CD4-positive, CD25-positive, alpha-beta regulatory T cell (primary cell): ENCODE data around the gene TOLLIP. TPM values are rescaled to one million over a fixed set of nuclear protein-coding genes. Genes with fewer than 3 reads are reported as not detected.
A peak's percentile ranks its signal among the peaks of the same experiment; 100 is the strongest.
"Not testable (repeated sequence)": the region's sequence is repeated elsewhere in the genome, so short reads cannot be mapped to it uniquely, and the experiment has no call there.

Experiments
- ATAC-seq, 2 donors: fragments of 150-1000 bp; cut with Tn5 transposase; one replicate each; pipeline ENCODE4 v1.10.0; 2021; ENCODE audit warnings: low read depth in 2 of 2, moderate number of reproducible peaks in 2 of 2, moderate library complexity in 1 of 2
- DNase-seq, 3 donors: peaks; one replicate each; pipeline versions ENCODE4 v3.0.0 to v3.0.0-alpha.2; 2012 to 2022; ENCODE audit warnings: mixed read lengths in 1 of 3
- H3K27ac ChIP-seq: one replicate; pipeline ENCODE4 v1.7.0; 2013; ENCODE audit warnings: mild to moderate bottlenecking, low read length; ENCODE audit not compliant: insufficient read depth, poor library complexity, severe bottlenecking
- H3K27me3 ChIP-seq: one replicate; pipeline ENCODE4 v1.7.0; 2013; ENCODE audit warnings: low read length; ENCODE audit not compliant: control insufficient read depth, insufficient read depth
- H3K36me3 ChIP-seq: one replicate; pipeline ENCODE4 v1.7.0; 2013; ENCODE audit warnings: mild to moderate bottlenecking, low read length, moderate library complexity; ENCODE audit not compliant: control insufficient read depth, insufficient read depth
- H3K4me1 ChIP-seq: 2 replicates; pipeline ENCODE4 v1.7.0; 2013; ENCODE audit warnings: mild to moderate bottlenecking, low read length; ENCODE audit not compliant: insufficient read depth, control insufficient read depth, poor library complexity, severe bottlenecking
- H3K4me3 ChIP-seq: one replicate; pipeline ENCODE4 v1.7.0; 2013; ENCODE audit warnings: low read depth, mild to moderate bottlenecking, low read length, moderate library complexity
- H3K9me3 ChIP-seq, 2 experiments: 1 replicate in 1 of 2; 2 replicates in 1 of 2; pipeline ENCODE4 v1.7.0; 2013; ENCODE audit warnings: low read length in 2 of 2, mild to moderate bottlenecking in 1 of 2, moderate library complexity in 1 of 2; ENCODE audit not compliant: control insufficient read depth in 2 of 2
- H3K27ac Mint-ChIP-seq, 3 donors: one replicate each; pipeline ENCODE4 v1.8.0; 2020 to 2022; ENCODE audit warnings: mild to moderate bottlenecking in 3 of 3, mixed read lengths in 3 of 3, moderate library complexity in 2 of 3
- H3K27me3 Mint-ChIP-seq: one replicate; pipeline ENCODE4 v1.8.0; 2022; ENCODE audit warnings: mild to moderate bottlenecking, mixed read lengths
- H3K36me3 Mint-ChIP-seq: one replicate; pipeline ENCODE4 v1.8.0; 2020; ENCODE audit warnings: mixed read lengths
- H3K4me1 Mint-ChIP-seq, 4 donors: one replicate each; pipeline ENCODE4 v1.8.0; 2020 to 2022; ENCODE audit warnings: mixed read lengths in 4 of 4, mild to moderate bottlenecking in 1 of 4
- H3K4me3 Mint-ChIP-seq, 4 donors: one replicate each; pipeline ENCODE4 v1.8.0; 2020 to 2022; ENCODE audit warnings: mild to moderate bottlenecking in 4 of 4, mixed read lengths in 4 of 4, moderate library complexity in 3 of 4
- H3K9me3 Mint-ChIP-seq, 7 donors: one replicate each; pipeline ENCODE4 v1.8.0; 2020 to 2022; ENCODE audit warnings: mixed read lengths in 7 of 7, mild to moderate bottlenecking in 3 of 7, moderate library complexity in 2 of 7
- polyA plus RNA-seq, 4 donors: library from polyadenylated mRNA; unstranded; fragments of 300-500 nt; fragmentation: Illumina TruSeq; gene quantifications; one replicate each; pipeline ENCODE4 v1.2.3, GENCODE V29; 2021
- total RNA-seq: library from RNA; stranded (reverse); gene quantifications from one replicate; pipeline ENCODE4 v1.2.3, GENCODE V29; 2022

TOLLIP gene
- total and polyA plus RNA-seq, 5 donors from 2014 or later = 25.3 to 60.0 (median 30.8) TPM

DNA sequence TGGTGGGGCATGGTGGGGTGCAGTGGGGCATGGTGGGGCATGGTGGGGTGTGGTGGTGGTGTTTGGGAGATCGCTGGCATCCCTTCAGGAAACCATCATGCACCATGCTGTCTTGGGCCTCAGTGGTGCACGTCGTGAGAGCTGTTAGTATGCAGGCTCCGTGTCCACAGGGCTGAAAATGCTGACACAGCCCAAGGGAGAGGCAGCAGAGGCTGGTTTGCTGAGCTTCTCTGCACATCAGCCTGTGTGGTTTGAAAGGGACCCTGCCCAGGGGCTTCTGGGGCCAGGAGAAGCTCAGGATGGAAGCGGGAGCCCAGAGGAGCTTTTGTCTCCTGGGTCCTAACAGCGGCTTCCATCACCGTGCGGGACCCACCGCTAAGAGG lies 56.3 kb downstream of the TOLLIP start:
- H3K27me3 ChIP-seq = no peaks in the 10 kb centered on the region

DNA sequence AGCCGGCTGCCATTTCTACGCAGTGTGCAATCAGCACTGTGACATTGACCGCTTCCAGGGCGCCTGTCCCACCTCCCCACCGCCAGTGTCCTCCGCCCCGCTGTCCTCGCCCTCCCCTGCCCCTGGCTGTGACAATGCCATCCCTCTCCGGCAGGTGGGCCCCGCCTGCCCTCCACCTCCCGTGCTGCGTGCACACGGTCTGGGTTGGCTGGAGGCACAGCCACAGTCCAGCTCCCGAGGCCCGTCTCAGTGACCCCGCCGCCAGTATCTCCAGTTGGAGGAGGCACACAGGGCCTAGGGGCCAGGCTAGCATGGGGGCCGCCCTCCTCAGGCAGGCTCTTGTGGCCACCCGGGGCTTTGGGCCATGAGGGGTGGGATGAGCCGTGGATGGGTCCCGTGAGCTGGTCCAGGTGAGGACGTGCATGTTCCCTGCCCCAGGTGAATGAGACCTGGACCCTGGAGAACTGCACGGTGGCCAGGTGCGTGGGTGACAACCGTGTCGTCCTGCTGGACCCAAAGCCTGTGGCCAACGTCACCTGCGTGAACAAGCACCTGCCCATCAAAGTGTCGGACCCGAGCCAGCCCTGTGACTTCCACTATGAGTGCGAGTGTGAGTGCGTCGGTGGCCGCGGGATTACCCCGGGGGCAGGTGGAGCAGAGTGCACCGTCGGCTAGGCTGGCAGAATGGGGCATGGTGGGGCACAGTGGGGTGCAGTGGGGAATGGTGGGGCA lies 56.9 kb downstream of the TOLLIP start:
- H3K27ac ChIP-seq = no peak overlapping the region
- H3K36me3 Mint-ChIP-seq = no peaks in the 10 kb centered on the region
- H3K4me1 Mint-ChIP-seq = no peaks in the 10 kb centered on the region
- H3K4me3 ChIP-seq = no peak overlapping the region
- H3K4me3 Mint-ChIP-seq = no peak overlapping the region
- no peaks in the 10 kb centered on the region for H3K9me3 ChIP-seq
- H3K27me3 Mint-ChIP-seq = peaks cover 4% of the 10 kb centered on the region
- H3K36me3 ChIP-seq = no peaks in the 10 kb centered on the region
- peaks cover 0 to 4% (median 0%) of the 10 kb centered on the region in 7 donors for H3K9me3 Mint-ChIP-seq
- ATAC-seq (no peak), DNase-seq (no peak)
- no peak overlapping the region for H3K27ac Mint-ChIP-seq
- H3K27me3 ChIP-seq = no peaks in the 10 kb centered on the region
- no peaks in the 10 kb centered on the region for H3K4me1 ChIP-seq

More for the DNA sequence above, 56.3 kb downstream of the TOLLIP start:
- Mint-ChIP-seq H3K4me3 (no peak overlapping the region), H3K4me1 (no peaks in the 10 kb centered on the region), H3K36me3 (no peaks in the 10 kb centered on the region), H3K9me3 (peaks cover 0 to 4% (median 0%) of the 10 kb centered on the region in 7 donors), H3K27me3 (peaks cover 4% of the 10 kb centered on the region), H3K27ac (no peak overlapping the region)
- no peak overlapping the region for H3K4me3 ChIP-seq
- DNase-seq (no peak), ATAC-seq (no peak)
- no peak overlapping the region for H3K27ac ChIP-seq
- no peaks in the 10 kb centered on the region for H3K36me3 ChIP-seq
- H3K4me1 ChIP-seq = no peaks in the 10 kb centered on the region
- no peaks in the 10 kb centered on the region for H3K9me3 ChIP-seq

DNA sequence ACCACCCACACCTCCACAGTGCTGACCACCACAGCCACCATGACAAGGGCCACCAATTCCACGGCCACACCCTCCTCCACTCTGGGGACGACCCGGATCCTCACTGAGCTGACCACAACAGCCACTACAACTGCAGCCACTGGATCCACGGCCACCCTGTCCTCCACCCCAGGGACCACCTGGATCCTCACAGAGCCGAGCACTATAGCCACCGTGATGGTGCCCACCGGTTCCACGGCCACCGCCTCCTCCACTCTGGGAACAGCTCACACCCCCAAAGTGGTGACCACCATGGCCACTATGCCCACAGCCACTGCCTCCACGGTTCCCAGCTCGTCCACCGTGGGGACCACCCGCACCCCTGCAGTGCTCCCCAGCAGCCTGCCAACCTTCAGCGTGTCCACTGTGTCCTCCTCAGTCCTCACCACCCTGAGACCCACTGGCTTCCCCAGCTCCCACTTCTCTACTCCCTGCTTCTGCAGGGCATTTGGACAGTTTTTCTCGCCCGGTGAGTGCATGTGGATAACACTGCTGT lies 58.1 kb downstream of the TOLLIP start:
- Mint-ChIP-seq H3K4me3 (peak overlapping the region in 1 of 4 donors; percentile 31), H3K36me3 (no peaks in the 10 kb centered on the region), H3K9me3 (peaks cover 0 to 4% (median 0%) of the 10 kb centered on the region in 7 donors), H3K4me1 (no peaks in the 10 kb centered on the region), H3K27ac (no peak overlapping the region), H3K27me3 (no peaks in the 10 kb centered on the region)
- Histone ChIP-seq H3K9me3 (no peaks in the 10 kb centered on the region), H3K4me3 (no peak overlapping the region), H3K27ac (no peak overlapping the region), H3K4me1 (no peaks in the 10 kb centered on the region), H3K27me3 (no peaks in the 10 kb centered on the region), H3K36me3 (no peaks in the 10 kb centered on the region)
- no peak for DNase-seq
- no peak for ATAC-seq

DNA sequence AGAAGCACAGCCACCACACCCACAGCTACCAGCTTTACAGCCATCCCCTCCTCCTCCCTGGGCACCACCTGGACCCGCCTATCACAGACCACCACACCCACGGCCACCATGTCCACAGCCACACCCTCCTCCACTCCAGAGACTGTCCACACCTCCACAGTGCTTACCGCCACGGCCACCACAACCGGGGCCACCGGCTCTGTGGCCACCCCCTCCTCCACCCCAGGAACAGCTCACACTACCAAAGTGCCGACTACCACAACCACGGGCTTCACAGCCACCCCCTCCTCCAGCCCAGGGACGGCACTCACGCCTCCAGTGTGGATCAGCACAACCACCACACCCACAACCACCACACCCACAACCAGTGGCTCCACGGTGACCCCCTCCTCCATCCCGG lies 59.0 kb downstream of the TOLLIP start:
- ATAC-seq = not testable (repeated sequence)

DNA sequence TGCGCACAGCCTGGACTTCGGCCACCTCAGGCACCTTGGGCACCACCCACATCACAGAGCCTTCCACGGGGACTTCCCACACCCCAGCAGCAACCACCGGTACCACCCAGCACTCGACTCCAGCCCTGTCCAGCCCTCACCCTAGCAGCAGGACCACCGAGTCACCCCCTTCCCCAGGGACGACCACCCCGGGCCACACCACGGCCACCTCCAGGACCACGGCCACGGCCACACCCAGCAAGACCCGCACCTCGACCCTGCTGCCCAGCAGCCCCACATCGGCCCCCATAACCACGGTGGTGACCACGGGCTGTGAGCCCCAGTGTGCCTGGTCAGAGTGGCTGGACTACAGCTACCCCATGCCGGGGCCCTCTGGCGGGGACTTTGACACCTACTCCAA lies 60.5 kb downstream of the TOLLIP start:
- not testable (repeated sequence) for H3K9me3 Mint-ChIP-seq, H3K4me1 ChIP-seq, H3K4me1 Mint-ChIP-seq, H3K4me3 Mint-ChIP-seq, DNase-seq, H3K9me3 ChIP-seq, H3K36me3 Mint-ChIP-seq, H3K27me3 ChIP-seq, H3K27ac ChIP-seq, ATAC-seq, H3K4me3 ChIP-seq, H3K27ac Mint-ChIP-seq, H3K27me3 Mint-ChIP-seq, H3K36me3 ChIP-seq

More for the DNA sequence above, 59.0 kb downstream of the TOLLIP start:
- not testable (repeated sequence) for H3K27me3 ChIP-seq, H3K4me1 Mint-ChIP-seq, H3K4me1 ChIP-seq, H3K36me3 ChIP-seq, H3K36me3 Mint-ChIP-seq, H3K27ac Mint-ChIP-seq, H3K27ac ChIP-seq, DNase-seq, H3K4me3 Mint-ChIP-seq, H3K9me3 ChIP-seq, H3K27me3 Mint-ChIP-seq, H3K9me3 Mint-ChIP-seq, H3K4me3 ChIP-seq

DNA sequence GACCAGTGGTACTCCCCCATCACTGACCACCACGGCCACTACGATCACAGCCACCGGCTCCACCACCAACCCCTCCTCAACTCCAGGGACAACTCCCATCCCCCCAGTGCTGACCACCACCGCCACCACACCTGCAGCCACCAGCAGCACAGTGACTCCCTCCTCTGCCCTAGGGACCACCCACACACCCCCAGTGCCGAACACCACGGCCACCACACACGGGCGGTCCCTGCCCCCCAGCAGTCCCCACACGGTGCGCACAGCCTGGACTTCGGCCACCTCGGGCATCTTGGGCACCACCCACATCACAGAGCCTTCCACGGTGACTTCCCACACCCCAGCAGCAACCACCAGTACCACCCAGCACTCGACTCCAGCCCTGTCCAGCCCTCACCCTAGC lies 62.4 kb downstream of the TOLLIP start:
- H3K4me1 ChIP-seq, DNase-seq, H3K27ac ChIP-seq, ATAC-seq, H3K9me3 ChIP-seq, H3K36me3 ChIP-seq, H3K36me3 Mint-ChIP-seq, H3K4me3 ChIP-seq, H3K27me3 ChIP-seq, H3K27me3 Mint-ChIP-seq, H3K4me1 Mint-ChIP-seq, H3K9me3 Mint-ChIP-seq, H3K27ac Mint-ChIP-seq, H3K4me3 Mint-ChIP-seq: not testable (repeated sequence)

DNA sequence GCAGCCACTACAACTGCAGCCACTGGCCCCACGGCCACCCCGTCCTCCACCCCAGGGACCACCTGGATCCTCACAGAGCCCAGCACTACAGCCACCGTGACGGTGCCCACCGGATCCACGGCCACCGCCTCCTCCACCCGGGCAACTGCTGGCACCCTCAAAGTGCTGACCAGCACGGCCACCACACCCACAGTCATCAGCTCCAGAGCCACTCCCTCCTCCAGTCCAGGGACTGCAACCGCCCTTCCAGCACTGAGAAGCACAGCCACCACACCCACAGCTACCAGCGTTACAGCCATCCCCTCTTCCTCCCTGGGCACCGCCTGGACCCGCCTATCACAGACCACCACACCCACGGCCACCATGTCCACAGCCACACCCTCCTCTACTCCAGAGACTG lies 63.1 kb downstream of the TOLLIP start:
- H3K27ac ChIP-seq, H3K27me3 Mint-ChIP-seq, H3K9me3 ChIP-seq, H3K36me3 Mint-ChIP-seq, H3K4me3 ChIP-seq, DNase-seq, H3K27me3 ChIP-seq, H3K27ac Mint-ChIP-seq, H3K9me3 Mint-ChIP-seq, ATAC-seq, H3K36me3 ChIP-seq, H3K4me1 ChIP-seq, H3K4me1 Mint-ChIP-seq: not testable (repeated sequence)
- H3K4me3 Mint-ChIP-seq = peak overlapping the region in 1 of 4 donors; percentile 30

DNA sequence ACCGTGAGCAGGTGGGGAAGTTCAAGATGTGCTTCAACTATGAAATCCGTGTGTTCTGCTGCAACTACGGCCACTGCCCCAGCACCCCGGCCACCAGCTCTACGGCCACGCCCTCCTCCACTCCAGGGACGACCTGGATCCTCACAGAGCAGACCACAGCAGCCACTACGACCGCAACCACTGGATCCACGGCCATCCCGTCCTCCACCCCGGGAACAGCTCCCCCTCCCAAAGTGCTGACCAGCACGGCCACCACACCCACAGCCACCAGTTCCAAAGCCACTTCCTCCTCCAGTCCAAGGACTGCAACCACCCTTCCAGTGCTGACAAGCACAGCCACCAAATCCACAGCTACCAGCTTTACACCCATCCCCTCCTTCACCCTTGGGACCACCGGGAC lies 63.7 kb downstream of the TOLLIP start:
- not testable (repeated sequence) for H3K4me3 Mint-ChIP-seq, H3K27ac ChIP-seq, H3K9me3 ChIP-seq, H3K27ac Mint-ChIP-seq, H3K27me3 ChIP-seq, H3K4me1 ChIP-seq, H3K9me3 Mint-ChIP-seq, H3K4me3 ChIP-seq, DNase-seq, H3K27me3 Mint-ChIP-seq, H3K36me3 Mint-ChIP-seq, H3K4me1 Mint-ChIP-seq, H3K36me3 ChIP-seq, ATAC-seq
